SHP77 treated with DMSO at 0.1 percent for 48 hours (cell line): Measurements from ENCODE around the gene SEZ6L.

ENCODE experiments used
- DNase-seq: peaks from one replicate; lab custom pipeline; 2025; lab: John Stamatoyannopoulos, UW

SEZ6L gene

DNA sequence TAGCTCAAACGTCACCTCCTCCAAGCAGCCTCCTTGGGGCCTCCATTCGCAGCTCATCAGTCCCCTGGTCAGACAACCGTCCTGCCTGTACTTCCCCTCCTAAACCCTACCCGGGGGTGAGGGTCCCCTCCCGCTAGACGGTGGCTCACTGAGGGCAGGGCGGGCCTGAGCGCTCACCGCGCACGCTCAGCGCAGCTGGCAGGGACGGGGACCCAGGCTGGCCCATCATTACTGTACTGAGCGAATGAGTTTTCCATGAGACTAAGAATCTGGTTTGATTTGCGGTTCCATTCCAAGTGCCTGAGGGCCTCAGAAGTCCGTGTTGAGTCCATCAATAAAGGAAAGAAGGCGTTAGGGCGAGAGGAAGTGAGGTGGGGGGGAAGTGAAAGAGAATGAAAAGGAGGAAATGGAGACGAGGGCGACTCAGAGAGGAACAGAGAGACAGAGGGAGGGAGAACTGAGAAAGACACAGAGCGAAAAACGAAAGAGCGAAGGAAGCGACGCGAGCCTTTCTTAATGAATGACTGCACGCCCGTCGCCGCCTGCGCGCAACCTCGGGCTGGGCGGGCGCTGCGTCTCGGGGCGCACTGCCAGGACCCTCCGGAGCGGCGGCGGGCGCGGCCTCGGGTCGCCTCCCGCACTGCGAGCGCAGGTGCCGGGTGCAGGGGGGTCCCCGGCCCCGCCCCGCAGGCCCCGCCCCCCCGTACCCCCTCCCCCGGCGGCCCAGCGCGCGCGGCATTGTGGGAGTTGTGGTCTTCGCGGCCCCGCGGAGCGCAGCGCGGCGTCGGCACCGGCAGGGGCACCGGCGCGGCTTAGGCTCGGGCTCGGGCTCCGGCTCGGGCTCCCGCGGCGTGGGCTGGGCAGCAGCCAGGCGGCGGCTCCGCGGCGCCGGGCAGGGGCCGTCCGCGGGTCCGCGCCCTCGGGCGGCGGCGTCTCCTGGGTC is 259.5 kb downstream of the SEZ6L start, which contains the start of gene ASPHD2:
Gene ASPHD2, plus strand, starts transcription at position 746 of the 943 bp plus-strand sequence. CDS start 4,356 bp downstream, outside the sequence.
- peak; percentile 26 for DNase-seq

DNA sequence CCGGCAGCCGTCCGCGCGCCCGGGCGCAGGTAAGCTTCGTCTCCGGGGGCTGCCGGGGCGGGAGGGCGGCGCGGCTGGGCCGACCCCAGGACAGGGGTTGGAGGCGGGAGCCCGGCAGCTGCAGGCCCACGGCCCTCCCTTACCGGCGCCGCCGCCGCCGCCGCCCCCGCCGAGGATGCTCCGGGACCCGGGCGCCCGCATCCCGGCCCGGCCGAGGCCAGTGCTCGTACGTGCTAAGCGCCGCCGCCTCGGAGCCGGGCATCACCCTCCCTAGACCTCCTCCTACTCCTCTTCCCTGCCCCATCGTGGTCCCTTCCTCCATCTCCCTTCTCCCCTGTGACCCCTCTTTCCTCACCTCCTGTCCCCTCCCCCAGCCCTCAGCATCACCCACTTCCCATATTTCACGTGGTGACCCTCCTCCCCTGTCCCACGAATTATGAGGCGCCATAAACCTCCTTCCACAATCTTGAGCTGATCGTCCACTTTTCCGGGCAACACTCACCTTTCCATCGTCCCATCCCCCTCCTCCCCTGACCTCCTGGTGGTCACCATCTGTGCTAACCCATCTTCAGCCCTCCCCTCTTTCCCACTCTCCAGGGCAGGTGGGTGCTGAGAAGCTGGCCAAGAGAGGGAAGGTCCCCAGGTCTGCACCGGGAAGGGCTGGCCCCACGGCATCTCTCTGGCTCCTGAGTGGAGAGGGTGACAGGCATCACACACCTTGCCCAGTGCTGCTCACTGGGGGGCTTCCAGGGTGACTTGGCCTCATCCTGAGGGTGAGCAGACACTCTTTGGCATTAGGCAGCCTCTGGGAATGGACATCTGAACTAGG is 260.4 kb downstream of the SEZ6L start:
- DNase-seq = no peak

DNA sequence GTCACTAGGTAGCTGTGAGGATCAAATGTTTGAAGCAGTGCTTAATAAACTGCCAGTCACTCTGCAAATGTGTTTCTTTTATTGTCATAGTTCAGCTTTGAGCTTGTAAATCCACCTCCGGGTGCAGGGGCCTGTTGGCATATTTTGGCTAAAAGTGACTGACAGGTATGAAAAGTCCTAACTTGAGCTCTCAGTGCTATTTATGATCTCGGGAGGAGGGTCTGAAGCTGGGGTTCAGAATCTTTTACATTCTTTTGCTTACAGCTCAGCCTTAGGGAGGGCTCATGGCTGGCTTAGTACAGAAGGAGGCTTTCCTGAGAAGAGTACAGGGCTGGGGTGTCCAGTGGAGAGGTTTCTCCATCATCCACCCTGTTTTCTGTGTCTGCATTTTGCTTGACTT is 261.3 kb downstream of the SEZ6L start:
- DNase-seq = no peak

DNA sequence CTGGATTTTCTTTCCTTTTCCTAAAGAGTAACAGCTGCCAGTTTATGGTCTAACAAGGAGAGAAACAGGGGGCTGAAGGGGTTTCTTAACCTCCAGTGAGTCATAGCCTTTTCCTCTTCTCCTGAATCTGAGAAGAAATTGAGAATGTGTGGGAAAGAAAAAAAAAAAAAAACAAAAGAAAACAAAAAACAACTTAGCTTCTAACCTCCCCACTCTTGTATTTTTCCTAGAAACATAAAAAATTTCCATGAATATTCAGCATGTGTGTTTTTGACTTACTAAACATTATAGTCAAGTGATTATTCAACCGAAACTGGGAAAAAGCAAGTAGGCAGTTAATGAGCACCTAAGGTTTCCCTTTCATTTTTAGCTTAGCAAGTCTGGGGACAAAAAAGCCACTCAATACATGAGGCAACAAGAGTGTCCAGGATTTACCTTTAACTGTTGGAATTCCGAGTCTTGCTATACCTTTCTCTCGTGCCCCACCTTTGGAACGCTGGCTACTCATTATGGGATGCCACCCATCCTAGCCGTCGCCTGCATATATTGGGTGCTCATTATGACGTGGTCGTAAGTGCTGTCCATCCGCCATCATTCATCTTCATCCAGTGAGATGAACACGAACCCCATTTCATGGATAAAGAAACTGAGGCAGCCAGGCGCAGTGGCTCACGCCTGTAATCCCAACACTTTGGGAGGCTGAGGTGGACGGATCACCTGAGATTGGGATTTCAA is 262.2 kb downstream of the SEZ6L start:
- DNase-seq = no peak

DNA sequence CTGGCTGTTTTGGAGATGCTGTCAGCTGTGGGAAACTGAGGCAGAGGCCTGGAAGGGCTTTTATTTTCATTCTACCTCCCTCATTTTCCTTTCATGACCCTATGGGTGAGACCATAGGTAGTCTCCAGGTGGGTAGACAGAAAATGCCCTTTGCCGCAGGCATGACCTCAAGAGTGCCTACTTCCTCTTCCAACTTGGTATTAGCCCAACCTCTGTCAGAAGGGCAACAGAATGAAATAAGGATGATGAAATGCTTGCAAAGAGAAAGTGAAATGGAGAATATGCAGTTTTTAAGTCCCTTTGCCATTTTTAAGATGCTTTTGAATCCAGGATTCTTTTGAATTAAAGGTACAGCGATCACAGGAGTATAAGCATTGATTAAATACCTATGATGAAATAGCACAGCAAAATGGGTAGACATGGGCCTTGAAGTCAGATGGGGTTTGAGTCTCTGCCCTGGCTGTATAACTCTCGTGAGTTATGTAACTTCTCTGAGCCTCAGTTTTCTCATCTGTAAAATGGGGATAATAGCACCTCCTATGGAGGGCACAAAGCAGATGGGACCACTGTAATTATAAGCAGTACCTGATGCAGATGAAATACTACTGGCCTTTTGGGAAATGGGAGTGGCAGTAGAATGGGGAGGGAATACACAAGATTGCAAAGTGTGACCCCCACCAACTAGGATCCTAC is 263.5 kb downstream of the SEZ6L start:
- DNase-seq = no peak
